ENCODE results near the gene LRRK2. TPM values are rescaled to one million over a fixed set of nuclear protein-coding genes. Genes with fewer than 3 reads are reported as not detected.

The LRRK2 gene
- total and polyA plus RNA-seq, 2 of the 13 experiments (the other 11 are each of a cell fraction or from before 2014, with no cell fraction given), result not detected

- intact Hi-C loops (cut with micrococcal nuclease; ENCODE audit: unreplicated experiment), result no loop called here
- CTCF ChIA-PET (ENCODE audit: low intra/inter-chr PET ratio, low total read pairs), result no interaction called here
Measured at GRCh38 chr12:40375076-40375475, 150.3 kb downstream of the LRRK2 start.

More at GRCh38 chr12:40375076-40375475, 150.3 kb downstream of the LRRK2 start:
- no peaks in the 10 kb centered on the region for H4K20me1 ChIP-seq (ENCODE audit: insufficient read depth, low read length)
- H2AFZ ChIP-seq (ENCODE audit: low read length), result no peak overlapping the region
- H3K27me3 ChIP-seq (ENCODE audit: control insufficient read depth in 1 of 2, insufficient read depth in 2 of 2, low read length in 2 of 2), result no peaks in the 10 kb centered on the region
- no peak overlapping the region for H3K9ac ChIP-seq (ENCODE audit: insufficient read depth, low read depth, low read length)
- H3K4me2 ChIP-seq (ENCODE audit: low read depth, low read length), result no peak overlapping the region
- FAIRE-seq, result no peak
- no TSS peak for BruUV-seq (replicated peaks)
- H3K36me3 ChIP-seq (replicated peaks in 1 of 2; ENCODE audit: control insufficient read depth in 1 of 2, insufficient read depth in 2 of 2, low read length in 2 of 2), result no peaks in the 10 kb centered on the region
- no peaks in the 10 kb centered on the region for H3K9me3 ChIP-seq (ENCODE audit: low read length)
- DNase-seq (ENCODE audit: low spot score), result peak; percentile 2
- ATAC-seq, result peak; percentile 73
- H3K4me1 ChIP-seq (ENCODE audit: insufficient read depth, low read length), result no peaks in the 10 kb centered on the region
- POLR2A ChIA-PET, result no interaction called here
- no peaks in the 10 kb centered on the region for H3K79me2 ChIP-seq (ENCODE audit: insufficient read depth, low read length)
- TF ChIP-seq ZNF614 (CRISPR knock-in tag; IDR thresholded peaks at IDR 0.05; ENCODE audit: borderline replicate concordance), result no peak
- TF ChIP-seq ZNF484 (CRISPR knock-in tag; IDR thresholded peaks at IDR 0.05; ENCODE audit: borderline replicate concordance, low read depth), result no peak
- no peak for TF ChIP-seq TIGD3 (CRISPR knock-in tag; IDR thresholded peaks at IDR 0.05; ENCODE audit: borderline replicate concordance)
- no peak for TF ChIP-seq FOSL1 (CRISPR knock-in tag; IDR thresholded peaks at IDR 0.05; ENCODE audit: borderline replicate concordance)
- TF ChIP-seq SP140L (CRISPR knock-in tag; IDR thresholded peaks at IDR 0.05; ENCODE audit: borderline replicate concordance), result no peak
- TF ChIP-seq ZNF629 (CRISPR knock-in tag; conservative IDR thresholded peaks at IDR 0.05), result no peak
- TF ChIP-seq BATF2 (CRISPR knock-in tag; IDR thresholded peaks at IDR 0.05), result no peak
- TF ChIP-seq RBM39 (IDR thresholded peaks at IDR 0.05; ENCODE audit: low read depth, low read length, poor library complexity, severe bottlenecking), result no peak
- TF ChIP-seq TRIM24 (CRISPR knock-in tag; IDR thresholded peaks at IDR 0.05), result no peak
- TF ChIP-seq CHD2 (IDR thresholded peaks at IDR 0.05; ENCODE audit: low read depth, low read length), result no peak
- TF ChIP-seq ZNF513 (CRISPR knock-in tag; conservative IDR thresholded peaks at IDR 0.05), result no peak
- no peak for TF ChIP-seq KLF11 (CRISPR knock-in tag; IDR thresholded peaks at IDR 0.05)
- TF ChIP-seq ZKSCAN5 (CRISPR knock-in tag; IDR thresholded peaks at IDR 0.05), result no peak
- TF ChIP-seq ZKSCAN1 (IDR thresholded peaks at IDR 0.05; ENCODE audit: low read length), result no peak
- TF ChIP-seq NR2C2 (CRISPR knock-in tag; IDR thresholded peaks at IDR 0.05; ENCODE audit: borderline replicate concordance), result no peak
- no peak for TF ChIP-seq ZBTB1 (CRISPR knock-in tag; IDR thresholded peaks at IDR 0.05; ENCODE audit: borderline replicate concordance)
- TF ChIP-seq ZFP37 (CRISPR knock-in tag; IDR thresholded peaks at IDR 0.05; ENCODE audit: borderline replicate concordance), result no peak
- in situ Hi-C loops (cut with HindIII; ENCODE audit: extremely low pct_ligation_motif_present, low pct_unique_long_range_greater_than_20kb), result no loop called here
- H3K4me3 ChIP-seq (replicated peaks in 1 of 3; ENCODE audit: insufficient read depth in 1 of 3, low read depth in 2 of 3, low read length in 3 of 3), result no peak overlapping the region
- 4% methylated on average over 6 of the region's 6 CpGs for WGBS (ENCODE audit: low lambda C conversion rate)
- H3K27ac ChIP-seq (ENCODE audit: extremely low read length, insufficient read depth, low read length), result no peak overlapping the region
